Activated T-helper 1 cell treated with anti-CD3 and anti-CD28 coated beads, Interleukin-12 subunit alpha, Interleukin-12 subunit beta, Interleukin-2, Interleukin-4 antibody, amounts not matched to agents 30 ng/mL and 10 ng/mL and 1 ng/mL, durations not matched to agents 14 hours and 24 hours and 36 hours (primary cell): Measurements from ENCODE around the gene RFESD. TPM values are rescaled to one million over a fixed set of nuclear protein-coding genes. Genes with fewer than 3 reads are reported as not detected.
"Not testable (repeated sequence)": the region's sequence is repeated elsewhere in the genome, so short reads cannot be mapped to it uniquely, and the experiment has no call there.

Source experiments
- DNase-seq: peaks from one replicate; pipeline ENCODE4 v3.0.0; 2021; ENCODE audit warnings: low spot score
- H3K27ac Mint-ChIP-seq: one replicate; pipeline ENCODE4 v1.8.0; 2021; ENCODE audit warnings: mild to moderate bottlenecking, mixed read lengths
- H3K27me3 Mint-ChIP-seq: one replicate; pipeline ENCODE4 v1.8.0; 2022; ENCODE audit warnings: mild to moderate bottlenecking, moderate library complexity, mixed read lengths; ENCODE audit not compliant: insufficient read depth
- H3K36me3 Mint-ChIP-seq: one replicate; pipeline ENCODE4 v1.8.0; 2021; ENCODE audit warnings: low read depth, mixed read lengths
- H3K4me1 Mint-ChIP-seq: one replicate; pipeline ENCODE4 v1.8.0; 2021; ENCODE audit warnings: low read depth, mixed read lengths
- H3K4me3 Mint-ChIP-seq: one replicate; pipeline ENCODE4 v1.8.0; 2021; ENCODE audit warnings: mild to moderate bottlenecking, moderate library complexity, mixed read lengths
- H3K9me3 Mint-ChIP-seq: one replicate; pipeline ENCODE4 v1.8.0; 2021; ENCODE audit warnings: mixed read lengths
- intact Hi-C: fragments of 100-400 bp; cut with micrococcal nuclease; formaldehyde crosslinking; loops from one replicate; pipeline ENCODE4 v1.15.1; 2024
- total RNA-seq: library from RNA; stranded (reverse); gene quantifications from 2 replicates; pipeline ENCODE4 v1.2.3, GENCODE V29; 2022

RFESD gene
- total RNA-seq, 1 donor from 2014 or later: 6.0 TPM

GRCh38 chr5:95706196-95706595 lies 59.6 kb downstream of the RFESD start:
- H3K36me3 Mint-ChIP-seq, DNase-seq, intact Hi-C loops, H3K27ac Mint-ChIP-seq, H3K4me1 Mint-ChIP-seq, H3K9me3 Mint-ChIP-seq, H3K4me3 Mint-ChIP-seq: not testable (repeated sequence)
- peaks cover 15% of the 10 kb centered on the region for H3K27me3 Mint-ChIP-seq

GRCh38 chr5:95707055-95707454 lies 60.5 kb downstream of the RFESD start:
- intact Hi-C loops: no loop called here
- H3K36me3 Mint-ChIP-seq: no peaks in the 10 kb centered on the region
- H3K4me1 Mint-ChIP-seq: no peaks in the 10 kb centered on the region
- no peak for DNase-seq
- H3K27me3 Mint-ChIP-seq: peaks cover 18% of the 10 kb centered on the region
- no peak overlapping the region for H3K4me3 Mint-ChIP-seq
- no peaks in the 10 kb centered on the region for H3K9me3 Mint-ChIP-seq
- no peak overlapping the region for H3K27ac Mint-ChIP-seq

Other genes with a start within 250 kb of the RFESD start
- 60.2 and 63.8 TPM in 2 replicates for gene SKIC3, start 91.8 kb upstream of the RFESD start, total RNA-seq
- 3.9 and 4.2 TPM in 2 replicates for gene ARSK, start 91.7 kb upstream of the RFESD start, total RNA-seq
- gene GPR150, start 26.7 kb upstream of the RFESD start, total RNA-seq: 0.22 and 0.26 TPM in 2 replicates
- gene SPATA9, start 36.2 kb downstream of the RFESD start, total RNA-seq: not detected in 2 replicates
- gene RHOBTB3, start 84.6 kb downstream of the RFESD start, total RNA-seq: 0.36 and 0.71 TPM in 2 replicates
- 17.2 and 18.3 TPM in 2 replicates for gene GLRX, start 175.9 kb downstream of the RFESD start, total RNA-seq